Frontal cortex (tissue), 4 donors: ENCODE measurements around the gene PHF19. TPM values are rescaled to one million over a fixed set of nuclear protein-coding genes. Genes with fewer than 3 reads are reported as not detected.

ENCODE experiments used
- DNase-seq, 2 donors: peaks; one replicate each; pipeline ENCODE4 v3.0.0; 2012; ENCODE audit warnings: low spot score in 2 of 2
- FAIRE-seq: peaks from 2 replicates; lab custom pipeline; 2012; peaks lifted over from hg19 to GRCh38; lab: Jason Lieb, UNC
- total RNA-seq: library from RNA; depleted of rRNA; stranded (reverse); fragments of >200 nt; gene quantifications from one replicate; pipeline ENCODE4 v1.2.3, GENCODE V29; 2014
- donor health status: control.
- donor health status: control.
- donor health status: control.

Gene PHF19
- total RNA-seq, 1 donor from 2014 or later: 3.7 TPM

DNA sequence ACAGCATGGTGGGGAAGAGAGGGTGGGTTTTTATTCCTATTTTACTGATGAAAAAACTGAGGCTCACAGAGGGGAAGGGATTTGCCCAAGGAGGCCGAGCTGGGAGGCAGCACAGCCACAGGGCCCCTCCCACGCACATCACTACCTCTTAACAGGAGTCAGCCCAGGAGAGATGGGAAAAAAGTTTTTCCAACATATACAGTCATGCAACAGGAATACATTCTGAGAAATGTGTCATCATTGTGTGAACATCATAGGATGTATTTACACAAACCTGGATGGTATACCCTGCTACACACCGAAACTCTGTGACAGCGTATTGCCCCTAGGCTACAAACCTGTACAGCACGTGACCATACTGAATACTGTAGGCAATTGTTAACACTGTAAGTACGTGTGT lies 38.0 kb upstream of the PHF19 start:
- no peak for DNase-seq
- no peak for FAIRE-seq

DNA sequence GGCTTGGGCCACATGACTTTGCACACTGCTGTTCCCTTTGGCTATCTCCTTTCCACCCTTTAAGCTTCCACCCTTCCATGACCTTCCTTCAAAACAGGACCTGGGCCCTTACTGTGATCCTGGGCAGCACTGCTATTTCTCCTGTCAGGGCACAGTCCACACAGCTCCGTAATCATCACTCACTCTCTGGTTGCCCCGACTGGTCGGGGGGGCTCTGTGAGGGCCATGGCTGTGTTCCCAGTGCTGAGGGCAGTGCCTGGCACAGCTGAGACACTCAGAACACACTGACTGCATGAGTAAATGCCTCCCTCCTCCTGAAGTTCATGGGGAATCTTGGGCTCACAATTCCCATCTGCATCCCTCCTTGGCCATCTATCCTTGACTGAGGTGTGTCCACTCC lies 37.4 kb upstream of the PHF19 start:
- FAIRE-seq: no peak

GRCh38 chr9:120913647-120914264 lies 36.8 kb upstream of the PHF19 start:
- no peak for DNase-seq
- no peak for FAIRE-seq

More for the DNA sequence above, 37.4 kb upstream of the PHF19 start:
- DNase-seq: peak in 1 of 2 donors; percentile 60

DNA sequence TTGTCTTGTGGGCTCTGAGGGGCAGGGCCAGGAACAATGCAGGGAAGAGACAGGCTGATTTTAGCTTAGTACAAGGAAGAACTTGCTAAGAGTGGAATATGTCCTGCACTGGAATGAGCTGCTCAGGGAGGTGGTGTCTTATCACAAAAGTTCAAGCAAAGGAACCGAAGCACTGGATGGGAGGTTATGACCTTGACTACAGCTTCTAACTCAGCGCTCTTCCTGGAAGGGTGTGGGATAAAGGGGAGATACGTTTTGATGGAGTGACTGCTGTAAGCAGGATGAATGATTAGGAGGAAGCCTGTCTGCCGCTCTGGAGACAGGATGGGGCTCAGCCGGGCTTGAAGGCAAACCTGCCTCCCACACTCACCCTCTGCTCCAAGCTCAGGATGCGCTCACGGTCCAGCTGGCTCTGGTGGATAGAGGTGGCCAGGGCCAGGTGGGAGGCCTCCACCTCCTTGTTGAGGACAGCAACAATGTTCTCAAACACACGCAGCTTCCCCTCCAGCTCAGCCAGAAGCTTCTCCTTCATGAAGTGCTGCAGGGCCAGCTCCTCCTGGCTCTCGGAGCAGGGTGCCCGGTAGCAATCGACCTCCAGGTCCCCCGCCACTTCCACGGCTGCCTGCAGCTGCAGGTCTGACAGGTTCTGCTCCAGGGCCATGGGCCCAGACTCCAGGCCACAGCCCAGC lies 36.1 kb upstream of the PHF19 start:
- no peak for FAIRE-seq
- no peak for DNase-seq

DNA sequence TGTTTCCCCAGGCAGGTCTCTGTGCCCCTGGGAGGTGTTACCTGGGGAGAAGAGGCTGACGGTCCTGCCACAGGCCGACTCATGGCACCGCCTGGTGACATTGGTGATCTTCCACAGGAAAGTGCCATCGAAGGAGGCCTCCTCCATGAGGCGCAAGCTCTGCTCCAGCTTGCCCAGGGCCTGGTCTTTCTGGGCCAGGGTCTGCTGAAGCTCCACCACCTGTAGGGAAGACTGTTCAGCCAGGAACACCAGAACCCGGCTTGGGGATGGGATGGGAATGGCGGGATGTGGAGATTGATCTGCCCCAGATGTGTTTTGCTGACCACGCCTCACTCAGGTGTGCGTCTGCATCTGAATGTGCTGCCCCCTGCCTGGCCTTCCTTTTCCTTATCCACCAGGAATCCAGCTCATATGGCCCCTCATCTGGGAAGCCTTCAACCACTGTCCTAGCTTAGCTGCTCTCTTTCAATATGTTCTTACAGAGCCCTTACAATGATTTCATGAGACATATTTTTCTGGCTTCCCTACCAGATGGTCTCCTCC lies 34.4 kb upstream of the PHF19 start:
- FAIRE-seq (no peak), DNase-seq (no peak)

- FAIRE-seq: no peak
- DNase-seq: no peak
Observed at GRCh38 chr9:120910643-120911042, 33.7 kb upstream of the PHF19 start.

- DNase-seq (no peak), FAIRE-seq (no peak)
Observed at GRCh38 chr9:120909904-120910303, 32.9 kb upstream of the PHF19 start.

- DNase-seq (no peak), FAIRE-seq (no peak)
Observed at GRCh38 chr9:120905315-120906164, 28.6 kb upstream of the PHF19 start.

DNA sequence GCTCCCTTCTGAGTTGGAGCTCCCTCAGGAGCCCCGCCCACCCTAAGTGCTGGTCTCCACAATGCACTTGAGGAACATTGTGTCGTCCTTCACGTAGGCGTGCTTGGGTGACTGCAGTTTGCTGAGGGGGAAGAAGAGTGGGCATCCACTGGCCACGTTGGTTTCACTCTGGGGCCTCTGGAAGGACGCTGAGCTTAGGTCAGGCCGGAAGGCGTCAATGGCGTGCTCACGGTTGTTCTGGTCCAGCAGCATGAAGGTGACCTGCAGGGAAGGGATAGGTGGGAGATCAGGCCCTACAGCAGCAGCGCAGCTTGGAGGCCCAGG lies 28.0 kb upstream of the PHF19 start:
- DNase-seq: no peak
- FAIRE-seq: no peak

- FAIRE-seq: no peak
- no peak for DNase-seq
Observed at GRCh38 chr9:120904061-120904977, 27.3 kb upstream of the PHF19 start.

DNA sequence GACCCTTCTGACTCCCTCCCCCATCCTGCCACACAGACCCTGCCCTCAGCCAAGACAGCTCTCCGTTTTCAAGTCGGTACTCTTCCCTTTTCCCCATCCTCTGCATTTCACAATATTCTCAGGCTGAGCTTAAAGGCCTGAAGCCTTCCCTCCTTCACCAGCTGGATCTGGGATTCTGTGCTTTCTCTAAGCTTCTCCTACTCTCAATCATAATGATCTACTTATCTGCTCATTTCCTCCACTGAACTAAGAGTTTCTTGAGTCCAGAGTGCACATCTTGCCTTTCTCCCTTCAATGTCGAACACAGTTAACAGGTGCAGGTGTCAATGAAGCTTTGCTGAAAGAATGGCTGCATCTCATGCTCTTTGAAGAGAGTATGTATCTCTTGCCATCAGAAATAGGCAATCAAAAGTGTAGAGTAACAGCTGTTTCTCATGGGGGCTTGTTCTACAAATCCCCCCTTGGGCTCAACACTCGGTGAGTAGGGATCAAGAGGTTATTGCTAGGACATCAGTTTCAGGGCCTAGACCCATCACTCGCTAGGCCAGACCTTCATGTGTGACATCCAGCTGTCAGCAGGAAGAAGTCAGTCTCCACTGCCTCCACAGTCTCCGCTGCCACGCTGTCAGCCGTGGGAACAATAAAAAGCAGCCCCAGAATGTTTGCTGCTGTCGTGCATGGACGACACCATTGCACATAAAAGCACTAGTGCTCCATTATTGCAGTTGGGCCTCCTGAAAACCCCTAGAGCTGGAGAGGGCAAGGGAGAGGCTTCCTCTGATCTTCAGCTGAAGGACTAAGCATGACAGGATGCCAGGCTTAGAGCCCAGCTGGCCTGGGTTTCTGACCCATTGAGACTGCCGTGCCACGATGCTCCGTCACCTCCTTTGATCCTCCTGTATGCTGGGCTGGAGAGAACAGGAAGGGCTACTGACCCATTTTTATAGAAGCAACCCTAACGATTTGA lies 25.9 kb upstream of the PHF19 start:
- no peak for FAIRE-seq

DNA sequence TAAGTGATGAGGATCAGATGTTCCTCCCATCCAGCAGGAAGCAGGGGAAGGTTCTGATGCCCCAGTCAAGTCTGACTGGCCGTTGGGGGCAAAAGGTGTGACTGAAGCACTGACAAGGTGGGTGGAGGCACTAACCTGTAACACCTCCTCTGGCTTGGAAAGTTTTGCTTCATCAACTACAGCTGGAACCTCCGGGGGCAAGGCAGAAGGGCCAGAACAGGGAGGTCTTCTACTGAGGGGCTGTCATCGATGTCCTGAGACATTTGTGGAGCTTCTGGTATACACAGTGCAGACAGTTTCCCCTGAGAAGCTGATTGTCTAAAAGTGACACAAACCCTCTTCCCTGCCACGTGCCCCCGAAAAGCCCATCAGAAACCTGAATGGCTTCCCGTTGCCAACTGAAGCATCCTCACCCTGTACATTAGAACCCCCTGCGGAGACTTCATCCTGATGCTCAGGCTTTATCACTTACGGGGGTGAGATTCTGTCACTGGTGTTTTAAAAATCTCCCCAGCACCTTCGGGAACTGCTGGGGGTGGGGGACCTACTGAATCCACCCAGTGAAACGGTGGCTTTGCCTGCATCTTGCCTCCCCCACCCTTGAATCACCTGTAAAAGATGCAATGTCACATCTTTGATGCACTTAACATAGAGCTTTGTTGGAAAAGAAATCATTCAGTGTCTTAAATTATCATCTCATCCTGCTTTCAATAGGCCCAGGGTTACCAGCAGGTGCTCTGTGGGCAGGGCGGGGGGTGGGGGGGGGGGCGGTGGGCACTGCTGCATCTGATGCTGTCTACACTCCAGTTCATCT lies 25.0 kb upstream of the PHF19 start:
- DNase-seq: no peak
- no peak for FAIRE-seq

More for the DNA sequence above, 25.9 kb upstream of the PHF19 start:
- no peak for DNase-seq

DNA sequence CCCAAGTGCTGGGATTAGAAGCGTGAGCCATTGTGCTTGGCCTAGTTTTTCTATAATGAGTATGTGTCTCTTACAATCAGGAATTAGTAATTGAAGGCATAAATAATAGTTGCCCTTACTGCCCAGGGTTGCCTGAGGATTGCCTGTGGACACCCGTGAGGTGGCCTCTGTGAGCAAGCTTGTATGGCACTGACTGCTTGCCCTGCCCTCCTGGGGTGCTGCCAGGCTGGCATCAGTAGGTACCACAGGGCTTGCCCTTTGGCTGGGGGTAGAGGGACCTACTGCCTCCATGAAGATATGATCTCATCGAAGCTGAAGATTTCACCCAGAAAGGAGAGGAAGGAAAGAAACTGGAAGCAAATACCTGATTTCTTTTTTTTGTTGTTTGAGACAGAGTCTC lies 23.8 kb upstream of the PHF19 start:
- FAIRE-seq: no peak

DNA sequence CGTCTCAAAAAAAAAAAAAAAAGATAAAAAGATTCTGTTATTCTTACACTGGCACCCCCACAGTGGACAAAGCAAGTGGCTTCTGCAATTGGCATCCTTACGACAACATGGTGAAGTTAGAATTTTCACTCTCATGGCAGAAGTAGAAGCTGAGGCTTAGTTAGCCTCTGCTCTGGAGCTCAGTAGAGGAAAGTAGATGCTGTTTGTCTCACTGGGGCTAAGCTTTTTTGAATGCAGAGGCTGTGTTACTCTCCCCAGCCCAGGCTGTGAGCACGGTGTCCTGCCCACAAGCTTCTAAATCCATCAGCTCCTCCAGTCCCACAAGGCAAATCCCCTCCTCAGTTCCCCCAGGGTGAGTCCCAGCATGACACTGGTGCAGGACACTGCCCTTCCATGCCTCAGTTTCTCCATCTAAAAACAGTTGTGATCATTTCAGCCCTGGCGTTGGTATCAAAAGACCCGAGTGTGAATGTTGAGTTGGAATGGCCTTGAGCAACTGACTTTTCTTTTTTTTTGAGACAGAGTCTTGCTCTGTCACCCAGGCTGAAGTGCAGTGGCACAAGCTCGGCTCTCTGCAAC lies 22.6 kb upstream of the PHF19 start:
- FAIRE-seq (no peak), DNase-seq (no peak)

More for the DNA sequence above, 23.8 kb upstream of the PHF19 start:
- DNase-seq: no peak

- DNase-seq (no peak), FAIRE-seq (no peak)
Observed at GRCh38 chr9:120898396-120898795, 21.4 kb upstream of the PHF19 start.

- no peak for FAIRE-seq
- DNase-seq: no peak
Observed at GRCh38 chr9:120895951-120896350, 19.0 kb upstream of the PHF19 start.
